DMS 273 treated with DMSO at 0.1 percent for 48 hours (cell line): ENCODE results near the gene CCDC102B.
"Not testable (repeated sequence)": the region's sequence is repeated elsewhere in the genome, so short reads cannot be mapped to it uniquely, and the experiment has no call there.

Experiments used
- DNase-seq: peaks from one replicate; lab custom pipeline; 2025; lab: John Stamatoyannopoulos, UW

The CCDC102B gene

GRCh38 chr18:68797871-68798270 lies at the start of gene CCDC102B:
TSS of gene CCDC102B (plus strand) at chr18:68798080. CDS start at chr18:68836764, 38,684 bp downstream.
- DNase-seq = no peak

- DNase-seq = no peak
Measured at GRCh38 chr18:68757126-68757525, 40.8 kb upstream of the CCDC102B start.

GRCh38 chr18:68759308-68759707 lies 38.6 kb upstream of the CCDC102B start:
- DNase-seq = no peak

- DNase-seq = no peak
Measured at GRCh38 chr18:68763083-68763482, 34.8 kb upstream of the CCDC102B start.

GRCh38 chr18:68764016-68764415 lies 33.9 kb upstream of the CCDC102B start:
- no peak for DNase-seq

- DNase-seq = no peak
Measured at GRCh38 chr18:68766433-68766832, 31.4 kb upstream of the CCDC102B start.

- DNase-seq = no peak
Measured at GRCh38 chr18:68769461-68769860, 28.4 kb upstream of the CCDC102B start.

- DNase-seq = no peak
Measured at GRCh38 chr18:68772268-68772667, 25.6 kb upstream of the CCDC102B start.

GRCh38 chr18:68778280-68778886 lies 19.5 kb upstream of the CCDC102B start:
- no peak for DNase-seq

- no peak for DNase-seq
Measured at GRCh38 chr18:68779169-68779568, 18.7 kb upstream of the CCDC102B start.

- no peak for DNase-seq
Measured at GRCh38 chr18:68780802-68781635, 16.9 kb upstream of the CCDC102B start.

- no peak for DNase-seq
Measured at GRCh38 chr18:68783506-68783905, 14.4 kb upstream of the CCDC102B start.

GRCh38 chr18:68784071-68784470 lies 13.8 kb upstream of the CCDC102B start:
- no peak for DNase-seq

- not testable (repeated sequence) for DNase-seq
Measured at GRCh38 chr18:68790290-68790689, 7.6 kb upstream of the CCDC102B start.

GRCh38 chr18:68791801-68792200 lies 6.1 kb upstream of the CCDC102B start:
- no peak for DNase-seq

- no peak for DNase-seq
Measured at GRCh38 chr18:68793951-68794350, 3.9 kb upstream of the CCDC102B start.

GRCh38 chr18:68796936-68797690 lies 767 bp upstream of the CCDC102B start:
- DNase-seq = no peak

GRCh38 chr18:68800075-68800474 lies 2.2 kb downstream of the CCDC102B start:
- DNase-seq = no peak

- DNase-seq = no peak
Measured at GRCh38 chr18:68803356-68803755, 5.5 kb downstream of the CCDC102B start.

- no peak for DNase-seq
Measured at GRCh38 chr18:68817584-68817983, 19.7 kb downstream of the CCDC102B start.

- no peak for DNase-seq
Measured at GRCh38 chr18:68818584-68818983, 20.7 kb downstream of the CCDC102B start.

GRCh38 chr18:68822926-68823325 lies 25.0 kb downstream of the CCDC102B start:
- no peak for DNase-seq

GRCh38 chr18:68826121-68826520 lies 28.2 kb downstream of the CCDC102B start:
- DNase-seq = no peak
